ENCODE data around the gene MOB3A. TPM values are rescaled to one million over a fixed set of nuclear protein-coding genes. Genes with fewer than 3 reads are reported as not detected.

Gene MOB3A
- total and polyA plus RNA-seq, 3 donors from 2014 or later, result 17.8 to 31.6 (median 22.8) TPM

GRCh38 chr19:2042485-2043250 is 53.5 kb downstream of the MOB3A start:
- no peak for TF ChIP-seq POLR2A (IDR thresholded peaks at IDR 0.05)
- TF ChIP-seq CTCF (IDR thresholded peaks at IDR 0.05), result no peak
- peaks cover 62% of the 10 kb centered on the region for H3K4me1 ChIP-seq
- no peaks in the 10 kb centered on the region for H3K36me3 ChIP-seq (ENCODE audit: low read depth, missing control alignments)
- intact Hi-C loops (cut with DNase I; ENCODE audit: low total_unique reads), result no loop called here
- no peaks in the 10 kb centered on the region for H3K9me3 ChIP-seq
- H3K27me3 ChIP-seq, result no peaks in the 10 kb centered on the region
- 26 to 33% methylated on average over 15 to 27 of the region's 29 CpGs for WGBS, 2 donors
- H3K4me3 ChIP-seq, result peak overlapping the region in 1 of 2 donors; percentile 21
- H3K27ac ChIP-seq, result peak overlapping the region; percentile 78 to 89
- no peak for DNase-seq

DNA sequence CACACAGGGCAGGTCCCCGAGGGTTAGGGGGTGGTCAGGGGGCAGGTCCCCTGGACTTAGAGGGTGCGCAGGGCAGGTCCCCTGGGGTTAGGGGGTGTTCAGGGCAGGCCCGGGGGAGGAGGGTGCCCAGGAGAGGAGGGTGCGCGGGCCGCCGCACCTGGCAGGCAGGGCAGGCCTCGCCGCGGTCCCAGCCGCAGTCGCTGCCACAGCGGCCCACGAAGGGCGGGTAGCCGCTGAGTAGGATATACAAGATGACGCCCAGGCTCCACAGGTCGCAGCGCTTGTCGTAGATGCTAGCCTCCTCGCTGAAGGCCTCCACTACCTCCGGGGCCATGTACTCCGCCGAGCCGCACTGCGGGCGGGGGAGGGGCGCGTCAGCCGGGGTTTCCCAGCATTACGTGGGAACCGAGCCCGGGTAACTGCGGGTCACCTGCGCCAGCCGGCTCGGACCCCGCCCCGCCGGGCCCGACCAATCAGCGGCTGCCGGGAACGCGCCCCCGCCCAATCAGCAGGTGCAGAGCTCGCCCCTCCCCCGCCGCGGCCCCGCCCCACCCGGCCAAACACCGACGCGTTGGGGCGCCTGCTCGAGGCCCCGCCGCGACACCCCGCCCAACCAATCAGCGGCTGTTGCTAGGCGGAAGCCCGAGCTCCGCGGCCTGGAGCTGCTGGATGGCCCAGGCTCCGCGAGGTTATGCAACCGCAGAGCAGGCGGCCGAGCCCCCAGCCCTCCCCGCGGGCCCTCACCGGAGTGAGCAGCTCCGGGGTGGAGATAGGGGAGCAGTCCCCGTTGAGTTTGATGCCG is 54.2 kb downstream of the MOB3A start:
- intact Hi-C loops (cut with DNase I; ENCODE audit: low total_unique reads), result no loop called here

DNA sequence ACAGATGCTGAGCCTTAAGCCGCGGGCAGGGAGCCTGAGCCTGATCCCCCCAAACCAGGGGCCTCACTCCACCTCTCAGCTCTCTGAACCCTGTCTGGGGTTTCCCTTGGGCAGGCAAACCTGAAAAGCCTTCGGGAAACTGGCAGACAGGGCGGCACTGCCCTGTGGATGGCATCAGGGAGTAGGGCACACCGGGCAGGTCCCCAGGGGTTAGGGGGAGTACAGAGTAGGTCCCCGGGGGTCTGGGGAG is 54.8 kb downstream of the MOB3A start:
- H3K9me3 ChIP-seq, result no peaks in the 10 kb centered on the region
- H3K36me3 ChIP-seq (ENCODE audit: low read depth, missing control alignments), result no peaks in the 10 kb centered on the region
- no peak for DNase-seq
- TF ChIP-seq POLR2A (IDR thresholded peaks at IDR 0.05), result no peak
- no peak for TF ChIP-seq CTCF (IDR thresholded peaks at IDR 0.05)
- no peaks in the 10 kb centered on the region for H3K27me3 ChIP-seq
- H3K4me1 ChIP-seq, result peaks cover 58% of the 10 kb centered on the region
- no peak overlapping the region for H3K4me3 ChIP-seq
- WGBS, 2 donors, result 74% methylated on average over 6 of the region's 6 CpGs; no CpG with 5 or more reads in 1 of the 2 donors
- intact Hi-C loops (cut with DNase I; ENCODE audit: low total_unique reads), result no loop called here
- H3K27ac ChIP-seq, result peak overlapping the region; percentile 89 to 90

More for the DNA sequence above, 54.2 kb downstream of the MOB3A start:
- no peaks in the 10 kb centered on the region for H3K27me3 ChIP-seq
- H3K4me3 ChIP-seq, result peak overlapping the region; percentile 21 to 24
- DNase-seq, result peak; percentile 97
- H3K4me1 ChIP-seq, result peaks cover 58% of the 10 kb centered on the region
- no peak for TF ChIP-seq POLR2A (IDR thresholded peaks at IDR 0.05)
- WGBS, 2 donors, result 9% methylated on average over 58 of the region's 77 CpGs; no CpG with 5 or more reads in 1 of the 2 donors
- H3K36me3 ChIP-seq (ENCODE audit: low read depth, missing control alignments), result no peaks in the 10 kb centered on the region
- H3K9me3 ChIP-seq, result no peaks in the 10 kb centered on the region
- H3K27ac ChIP-seq, result peak overlapping the region; percentile 89 to 90

- no peak overlapping the region for H3K4me3 ChIP-seq
- no peak for TF ChIP-seq POLR2A (IDR thresholded peaks at IDR 0.05)
- no peak for TF ChIP-seq CTCF (IDR thresholded peaks at IDR 0.05)
Observed at GRCh38 chr19:2040647-2041432, 55.3 kb downstream of the MOB3A start.

More at GRCh38 chr19:2040647-2041432, 55.3 kb downstream of the MOB3A start:
- H3K27me3 ChIP-seq, result no peaks in the 10 kb centered on the region
- intact Hi-C loops (cut with DNase I; ENCODE audit: low total_unique reads), result no loop called here
- DNase-seq, result no peak
- 74 to 77% methylated on average over 8 to 28 of the region's 28 CpGs for WGBS, 2 donors
- peaks cover 53% of the 10 kb centered on the region for H3K4me1 ChIP-seq
- no peaks in the 10 kb centered on the region for H3K9me3 ChIP-seq
- H3K27ac ChIP-seq, result peak overlapping the region; percentile 89 to 90
- H3K36me3 ChIP-seq (ENCODE audit: low read depth, missing control alignments), result no peaks in the 10 kb centered on the region
